Right atrium auricular region (tissue), 2 donors: Measurements from ENCODE around the gene COMMD10. TPM values are rescaled to one million over a fixed set of nuclear protein-coding genes. Genes with fewer than 3 reads are reported as not detected.

Source experiments
- DNase-seq: peaks from one replicate; pipeline ENCODE4 v3.0.0-alpha.2; 2019; ENCODE audit warnings: low spot score
- H3K27ac ChIP-seq, 2 donors: fragments of 200-600 bp; sonication (generic); 1 replicate in 1 of 2; 2 replicates in 1 of 2; pipeline ENCODE4 v1.5.1; 2016 to 2019
- H3K27me3 ChIP-seq, 2 donors: fragments of 200-600 bp; sonication (generic); one replicate each; pipeline versions ENCODE4 v1.5.1 to v1.6.0; 2017 to 2019
- H3K36me3 ChIP-seq: fragments of 200-600 bp; sonication (generic); one replicate; pipeline ENCODE4 v1.5.1; 2016
- H3K4me1 ChIP-seq, 2 donors: fragments of 200-600 bp; sonication (generic); one replicate each; pipeline versions ENCODE4 v1.5.1 to v1.6.0; 2017 to 2019
- H3K4me3 ChIP-seq, 2 donors: fragments of 200-600 bp; sonication (generic); 1 replicate in 1 of 2; 2 replicates in 1 of 2; pipeline ENCODE4 v1.5.1; 2017 to 2019; ENCODE audit warnings: mild to moderate bottlenecking in 1 of 2, moderate library complexity in 1 of 2
- H3K9me3 ChIP-seq, 2 donors: fragments of 200-600 bp; sonication (generic); one replicate each; pipeline ENCODE4 v1.5.1; 2019
- total RNA-seq, 2 donors: library from RNA; depleted of rRNA; stranded (reverse); fragments of >200 nt; gene quantifications; one replicate each; pipeline ENCODE4 v1.1.0, GENCODE V29; 2016
- TF ChIP-seq, protein P1 (sequence below), 2 donors: fragments of 200-600 bp; sonication (generic); IDR thresholded peaks; one replicate each; pipeline ENCODE4 v1.5.1; 2019; ENCODE audit warnings: antibody characterized with exemption in 2 of 2

Gene COMMD10
- total RNA-seq, 2 donors from 2014 or later: 20.2 to 43.6 TPM

GRCh38 chr5:116063950-116064349, 20.9 kb upstream of the COMMD10 start:
- Histone ChIP-seq H3K36me3 (no peaks in the 10 kb centered on the region), H3K4me3 (no peak overlapping the region), H3K27ac (no peak overlapping the region), H3K9me3 (no peaks in the 10 kb centered on the region), H3K4me1 (no peaks in the 10 kb centered on the region), H3K27me3 (no peaks in the 10 kb centered on the region)
- no peak for DNase-seq
- TF ChIP-seq, protein P1, sequence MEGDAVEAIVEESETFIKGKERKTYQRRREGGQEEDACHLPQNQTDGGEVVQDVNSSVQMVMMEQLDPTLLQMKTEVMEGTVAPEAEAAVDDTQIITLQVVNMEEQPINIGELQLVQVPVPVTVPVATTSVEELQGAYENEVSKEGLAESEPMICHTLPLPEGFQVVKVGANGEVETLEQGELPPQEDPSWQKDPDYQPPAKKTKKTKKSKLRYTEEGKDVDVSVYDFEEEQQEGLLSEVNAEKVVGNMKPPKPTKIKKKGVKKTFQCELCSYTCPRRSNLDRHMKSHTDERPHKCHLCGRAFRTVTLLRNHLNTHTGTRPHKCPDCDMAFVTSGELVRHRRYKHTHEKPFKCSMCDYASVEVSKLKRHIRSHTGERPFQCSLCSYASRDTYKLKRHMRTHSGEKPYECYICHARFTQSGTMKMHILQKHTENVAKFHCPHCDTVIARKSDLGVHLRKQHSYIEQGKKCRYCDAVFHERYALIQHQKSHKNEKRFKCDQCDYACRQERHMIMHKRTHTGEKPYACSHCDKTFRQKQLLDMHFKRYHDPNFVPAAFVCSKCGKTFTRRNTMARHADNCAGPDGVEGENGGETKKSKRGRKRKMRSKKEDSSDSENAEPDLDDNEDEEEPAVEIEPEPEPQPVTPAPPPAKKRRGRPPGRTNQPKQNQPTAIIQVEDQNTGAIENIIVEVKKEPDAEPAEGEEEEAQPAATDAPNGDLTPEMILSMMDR (IDR thresholded peaks at IDR 0.05): no peak

DNA sequence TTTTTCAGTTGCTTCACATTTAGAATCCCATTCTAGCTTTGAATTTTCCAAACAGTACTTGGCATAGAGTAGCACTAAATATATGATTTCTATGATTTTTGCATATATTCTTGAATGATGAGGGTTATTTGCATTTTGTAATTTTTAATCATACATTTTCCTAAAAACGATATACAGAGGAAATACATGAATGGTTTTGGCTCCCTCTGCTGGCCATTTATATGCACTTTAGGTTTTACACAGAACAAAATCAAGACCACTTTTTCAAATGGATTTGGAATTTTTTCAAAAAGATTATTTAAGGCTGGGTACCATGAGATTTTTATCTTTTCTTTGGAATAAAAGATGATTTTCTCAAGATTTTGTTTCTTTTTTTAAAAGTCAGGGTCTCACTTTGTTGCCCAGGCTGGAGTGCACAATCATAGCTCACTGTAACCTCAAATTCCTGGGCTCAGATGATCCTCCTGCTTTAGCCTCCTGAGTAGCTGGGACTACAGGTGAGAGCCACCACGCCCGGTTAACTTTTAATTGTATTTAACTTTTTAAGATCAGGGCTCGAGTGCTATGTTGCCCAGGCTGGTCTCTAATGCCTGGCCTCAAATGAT, 16.7 kb upstream of the COMMD10 start:
- TF ChIP-seq, protein P1 (IDR thresholded peaks at IDR 0.05): peak; percentile 84 to 89
- no peak for DNase-seq

DNA sequence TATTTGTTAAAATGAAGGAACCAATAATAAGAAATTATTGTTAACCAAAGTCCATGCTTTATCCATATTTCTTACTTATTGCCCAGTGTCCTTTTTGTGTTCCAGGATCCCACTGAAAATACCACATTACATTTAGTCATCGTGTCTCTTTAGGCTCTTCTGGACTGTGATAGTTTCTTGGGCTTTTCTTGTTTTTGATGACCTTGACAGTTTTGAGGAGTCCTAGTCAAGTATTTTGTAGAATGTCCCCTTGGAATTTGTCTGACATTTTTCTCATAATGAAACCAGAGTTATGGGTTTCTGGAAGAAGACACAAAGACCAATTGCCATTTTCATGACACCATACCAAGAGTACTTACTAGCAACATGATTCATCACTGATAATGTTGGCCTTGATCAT, 13.6 kb upstream of the COMMD10 start:
- DNase-seq: no peak
- Histone ChIP-seq H3K4me1 (no peaks in the 10 kb centered on the region), H3K36me3 (no peaks in the 10 kb centered on the region), H3K27ac (no peak overlapping the region), H3K4me3 (no peak overlapping the region), H3K9me3 (no peaks in the 10 kb centered on the region), H3K27me3 (no peaks in the 10 kb centered on the region)
- TF ChIP-seq, protein P1 (IDR thresholded peaks at IDR 0.05): no peak

More for the DNA sequence above, 16.7 kb upstream of the COMMD10 start:
- Histone ChIP-seq H3K4me1 (no peaks in the 10 kb centered on the region), H3K27me3 (no peaks in the 10 kb centered on the region), H3K4me3 (no peak overlapping the region), H3K9me3 (no peaks in the 10 kb centered on the region), H3K36me3 (no peaks in the 10 kb centered on the region), H3K27ac (no peak overlapping the region)

GRCh38 chr5:116075191-116075831, 9.5 kb upstream of the COMMD10 start:
- H3K4me3 ChIP-seq: no peak overlapping the region
- H3K27ac ChIP-seq: no peak overlapping the region
- TF ChIP-seq, protein P1 (IDR thresholded peaks at IDR 0.05): no peak
- H3K4me1 ChIP-seq: no peaks in the 10 kb centered on the region
- no peaks in the 10 kb centered on the region for H3K36me3 ChIP-seq
- no peaks in the 10 kb centered on the region for H3K27me3 ChIP-seq
- DNase-seq: no peak
- H3K9me3 ChIP-seq: no peaks in the 10 kb centered on the region

DNA sequence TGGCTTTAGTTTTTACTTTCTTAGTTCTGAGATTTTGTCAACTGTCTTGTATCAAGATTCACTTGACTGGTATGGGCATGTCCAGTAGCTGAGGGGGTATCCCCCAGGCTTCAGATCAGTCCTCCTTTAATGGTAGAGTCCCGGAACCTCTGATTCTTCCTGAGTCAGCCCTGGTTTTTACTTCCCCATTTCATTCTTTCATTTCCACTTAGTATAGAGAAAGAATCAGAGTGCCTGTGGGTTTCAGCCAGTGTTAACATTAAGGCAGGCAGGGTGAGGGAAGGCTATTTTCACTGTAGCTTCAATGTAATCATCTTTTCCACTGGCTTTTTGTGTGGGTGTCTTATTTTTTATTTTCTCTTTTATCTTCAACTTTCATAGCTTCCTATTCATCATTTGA, 8.3 kb upstream of the COMMD10 start:
- H3K4me3 ChIP-seq: no peak overlapping the region
- H3K4me1 ChIP-seq: no peaks in the 10 kb centered on the region
- DNase-seq: no peak
- H3K27me3 ChIP-seq: no peaks in the 10 kb centered on the region
- no peaks in the 10 kb centered on the region for H3K36me3 ChIP-seq
- no peak overlapping the region for H3K27ac ChIP-seq
- TF ChIP-seq, protein P1 (IDR thresholded peaks at IDR 0.05): no peak
- no peaks in the 10 kb centered on the region for H3K9me3 ChIP-seq
